ENCODE measurements around the gene ADAMTS14. TPM values are rescaled to one million over a fixed set of nuclear protein-coding genes. Genes with fewer than 3 reads are reported as not detected.

Gene ADAMTS14
- total and polyA plus RNA-seq, 4 donors = 2.0 to 4.7 (median 3.5) TPM

DNA sequence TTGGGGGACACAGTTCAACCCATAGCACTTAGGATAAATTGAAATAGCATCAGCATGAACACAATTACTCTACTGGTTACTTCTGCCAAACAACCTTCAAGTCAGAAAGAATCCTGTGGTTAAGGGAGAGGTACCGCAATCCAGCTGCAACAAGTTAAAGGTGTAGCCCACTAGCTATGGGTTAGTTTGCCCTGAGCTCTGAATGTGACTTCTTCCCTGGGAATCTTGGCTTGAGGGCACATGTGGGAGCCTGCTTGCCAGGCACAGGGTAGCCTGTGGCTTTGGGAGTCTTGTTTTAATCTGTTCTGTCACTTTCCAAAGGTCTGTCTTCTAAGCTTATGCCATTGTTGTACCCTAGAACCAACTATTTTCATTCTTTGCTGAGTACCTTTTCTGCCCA, 134.5 kb downstream of the ADAMTS14 start:
- no CpG with 5 or more reads among the region's 1 CpG for WGBS (ENCODE audit: insufficient coverage)
- Histone ChIP-seq H3K27ac (ENCODE audit: low read depth, low read length) (no peak overlapping the region), H3K4me3 (ENCODE audit: low read depth, low read length) (no peak overlapping the region), H3K9me3 (ENCODE audit: control insufficient read depth, insufficient read depth, low read length) (no peaks in the 10 kb centered on the region), H3K36me3 (ENCODE audit: control insufficient read depth, insufficient read depth, low read length) (no peaks in the 10 kb centered on the region), H3K27me3 (ENCODE audit: control insufficient read depth, insufficient read depth, low read length) (no peaks in the 10 kb centered on the region), H3K4me1 (ENCODE audit: control insufficient read depth, insufficient read depth, low read length) (peaks cover 4% of the 10 kb centered on the region)
- no peak for DNase-seq (ENCODE audit: low read depth in 4 of 6, low spot score in 6 of 6)

- Histone ChIP-seq H3K4me3 (ENCODE audit: low read depth, low read length) (no peak overlapping the region), H3K36me3 (ENCODE audit: control insufficient read depth, insufficient read depth, low read length) (no peaks in the 10 kb centered on the region), H3K27me3 (ENCODE audit: control insufficient read depth, insufficient read depth, low read length) (no peaks in the 10 kb centered on the region), H3K27ac (ENCODE audit: low read depth, low read length) (no peak overlapping the region), H3K9me3 (ENCODE audit: control insufficient read depth, insufficient read depth, low read length) (no peaks in the 10 kb centered on the region), H3K4me1 (ENCODE audit: control insufficient read depth, insufficient read depth, low read length) (peaks cover 4% of the 10 kb centered on the region)
- DNase-seq (ENCODE audit: low read depth in 4 of 6, low spot score in 6 of 6) = no peak
- WGBS (ENCODE audit: insufficient coverage) = 60% methylated on average over 1 of the region's 3 CpGs
Measured at GRCh38 chr10:70807556-70807955, 135.2 kb downstream of the ADAMTS14 start.

DNA sequence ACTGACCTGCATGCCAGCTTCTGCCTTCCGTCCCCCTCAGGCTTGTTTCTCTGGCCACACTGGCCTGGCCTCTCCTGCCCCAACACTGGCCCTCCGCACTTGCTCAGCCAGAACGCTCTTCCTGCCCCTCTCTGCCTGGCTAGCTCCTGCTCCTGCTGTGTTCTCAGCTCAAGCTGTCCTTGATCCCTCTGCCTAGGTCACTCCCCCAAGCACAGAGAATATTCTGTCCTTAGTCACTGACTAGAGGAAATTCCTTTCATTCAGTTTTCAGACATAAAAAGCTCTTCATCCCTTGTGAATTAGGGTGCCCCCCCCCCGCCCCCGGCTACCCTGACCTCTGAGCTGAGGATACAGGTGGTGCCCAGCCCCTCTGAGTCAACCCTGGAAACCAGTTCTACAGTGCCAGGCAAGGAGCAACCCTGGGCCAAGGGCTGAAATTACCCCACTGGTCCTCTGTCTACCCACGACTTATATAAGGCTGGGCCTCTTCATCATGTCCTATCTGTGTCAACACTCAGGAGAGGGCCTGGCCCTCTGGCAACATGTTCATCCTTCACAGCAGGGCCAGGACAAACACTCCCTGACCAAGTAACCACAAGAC, 136.8 kb downstream of the ADAMTS14 start:
- H3K4me3 ChIP-seq (ENCODE audit: low read depth, low read length) = no peak overlapping the region
- 82% methylated on average over 6 of the region's 6 CpGs for WGBS (ENCODE audit: insufficient coverage)
- H3K4me1 ChIP-seq (ENCODE audit: control insufficient read depth, insufficient read depth, low read length) = peaks cover 4% of the 10 kb centered on the region
- no peaks in the 10 kb centered on the region for H3K27me3 ChIP-seq (ENCODE audit: control insufficient read depth, insufficient read depth, low read length)
- no peak for DNase-seq (ENCODE audit: low read depth in 4 of 6, low spot score in 6 of 6)
- no peaks in the 10 kb centered on the region for H3K36me3 ChIP-seq (ENCODE audit: control insufficient read depth, insufficient read depth, low read length)
- no peaks in the 10 kb centered on the region for H3K9me3 ChIP-seq (ENCODE audit: control insufficient read depth, insufficient read depth, low read length)
- H3K27ac ChIP-seq (ENCODE audit: low read depth, low read length) = no peak overlapping the region

- no peak for DNase-seq (ENCODE audit: low read depth in 4 of 6, low spot score in 6 of 6)
- no CpG with 5 or more reads among the region's 2 CpGs for WGBS (ENCODE audit: insufficient coverage)
- no peaks in the 10 kb centered on the region for H3K36me3 ChIP-seq (ENCODE audit: control insufficient read depth, insufficient read depth, low read length)
Measured at GRCh38 chr10:70809726-70810125, 137.4 kb downstream of the ADAMTS14 start.

DNA sequence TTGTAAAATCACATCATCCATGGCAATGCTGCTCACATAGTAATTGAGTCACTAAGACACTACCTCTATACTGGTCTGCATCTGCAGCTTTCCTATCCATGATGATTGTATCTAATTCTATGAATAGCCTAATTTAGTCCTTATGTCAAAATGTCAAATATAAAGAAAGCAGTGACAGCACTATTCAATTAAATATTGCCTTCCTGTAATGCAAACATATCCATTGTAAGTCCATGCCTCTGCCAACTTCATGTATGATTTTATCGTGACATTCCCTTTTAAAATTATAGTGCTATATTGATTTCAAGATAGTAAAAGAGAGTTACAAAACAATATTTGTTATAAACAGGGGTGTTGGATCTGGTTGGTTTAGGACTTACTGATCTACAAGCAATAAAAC, 138.7 kb downstream of the ADAMTS14 start:
- WGBS (ENCODE audit: insufficient coverage) = no CpG with 5 or more reads among the region's 1 CpG
- Histone ChIP-seq H3K9me3 (ENCODE audit: control insufficient read depth, insufficient read depth, low read length) (no peaks in the 10 kb centered on the region), H3K27ac (ENCODE audit: low read depth, low read length) (no peak overlapping the region), H3K4me3 (ENCODE audit: low read depth, low read length) (no peak overlapping the region), H3K36me3 (ENCODE audit: control insufficient read depth, insufficient read depth, low read length) (no peaks in the 10 kb centered on the region), H3K27me3 (ENCODE audit: control insufficient read depth, insufficient read depth, low read length) (no peaks in the 10 kb centered on the region), H3K4me1 (ENCODE audit: control insufficient read depth, insufficient read depth, low read length) (peaks cover 4% of the 10 kb centered on the region)
- DNase-seq (ENCODE audit: low read depth in 4 of 6, low spot score in 6 of 6) = no peak

More at GRCh38 chr10:70809726-70810125, 137.4 kb downstream of the ADAMTS14 start:
- no peaks in the 10 kb centered on the region for H3K27me3 ChIP-seq (ENCODE audit: control insufficient read depth, insufficient read depth, low read length)
- H3K27ac ChIP-seq (ENCODE audit: low read depth, low read length) = no peak overlapping the region
- H3K4me1 ChIP-seq (ENCODE audit: control insufficient read depth, insufficient read depth, low read length) = peaks cover 4% of the 10 kb centered on the region
- H3K4me3 ChIP-seq (ENCODE audit: low read depth, low read length) = no peak overlapping the region
- no peaks in the 10 kb centered on the region for H3K9me3 ChIP-seq (ENCODE audit: control insufficient read depth, insufficient read depth, low read length)

- no peak overlapping the region for H3K27ac ChIP-seq (ENCODE audit: low read depth, low read length)
- H3K4me1 ChIP-seq (ENCODE audit: control insufficient read depth, insufficient read depth, low read length) = peaks cover 10% of the 10 kb centered on the region
- WGBS (ENCODE audit: insufficient coverage) = 40% methylated on average over 1 of the region's 3 CpGs
- H3K4me3 ChIP-seq (ENCODE audit: low read depth, low read length) = no peak overlapping the region
- no peaks in the 10 kb centered on the region for H3K27me3 ChIP-seq (ENCODE audit: control insufficient read depth, insufficient read depth, low read length)
- H3K36me3 ChIP-seq (ENCODE audit: control insufficient read depth, insufficient read depth, low read length) = no peaks in the 10 kb centered on the region
- no peak for DNase-seq (ENCODE audit: low read depth in 4 of 6, low spot score in 6 of 6)
- no peaks in the 10 kb centered on the region for H3K9me3 ChIP-seq (ENCODE audit: control insufficient read depth, insufficient read depth, low read length)
Measured at GRCh38 chr10:70811881-70812280, 139.6 kb downstream of the ADAMTS14 start.

Small RNA genes within 50 kb of the gene (small RNA-seq; reads per million reads assigned to genes)
- not detected for gene RPS26P40 (ENCODE audit: low replicate concordance)

Other genes starting within 250 kb of the ADAMTS14 start
- gene NODAL, start 230.8 kb upstream of the ADAMTS14 start, total RNA-seq = 1 to 10 TPM; 2.1 to 2.2 TPM
- 1 to 10 TPM; 2.6 to 3.1 TPM for gene NODAL, start 230.8 kb upstream of the ADAMTS14 start, polyA plus RNA-seq (ENCODE audit: insufficient read length in 2 of 2)
- 10 to 100 TPM; 10.0 to 26.3 TPM for gene PALD1, start 193.7 kb upstream of the ADAMTS14 start, total RNA-seq
- gene PALD1, start 193.7 kb upstream of the ADAMTS14 start, polyA plus RNA-seq (ENCODE audit: insufficient read length in 2 of 2) = 10 to 100 TPM; 23.2 to 25.1 TPM
- gene PRF1, start 69.8 kb upstream of the ADAMTS14 start, total RNA-seq = under 1 TPM; 0.40 to 0.44 TPM
- under 1 TPM; 0.16 to 0.39 TPM for gene PRF1, start 69.8 kb upstream of the ADAMTS14 start, polyA plus RNA-seq (ENCODE audit: insufficient read length in 2 of 2)
- not detected for gene TBATA, start 112.9 kb downstream of the ADAMTS14 start, total RNA-seq
- not detected for gene TBATA, start 112.9 kb downstream of the ADAMTS14 start, polyA plus RNA-seq (ENCODE audit: insufficient read length in 2 of 2)
- gene SGPL1, start 143.4 kb downstream of the ADAMTS14 start, total RNA-seq = 10 to 100 TPM; 40.8 to 50.3 TPM
- 10 to 100 TPM; 48.2 to 53.1 TPM for gene SGPL1, start 143.4 kb downstream of the ADAMTS14 start, polyA plus RNA-seq (ENCODE audit: insufficient read length in 2 of 2)
- gene PCBD1, start 216.1 kb downstream of the ADAMTS14 start, total RNA-seq = 10 to 100 TPM; 29.2 to 76.1 TPM
- 10 to 100 TPM; 77.5 to 88.1 TPM for gene PCBD1, start 216.1 kb downstream of the ADAMTS14 start, polyA plus RNA-seq (ENCODE audit: insufficient read length in 2 of 2)

All from spinal cord (tissue), 10 donors.